Suppressor macrophage treated with lipopolysaccharide for 4 hours (primary cell): ENCODE data around the gene ROR2.

ENCODE experiments used
- DNase-seq: peaks from one replicate; pipeline ENCODE4 v3.0.0-alpha.2; 2020

Gene ROR2

GRCh38 chr9:91710158-91710557, 239.9 kb downstream of the ROR2 start:
- DNase-seq: no peak

DNA sequence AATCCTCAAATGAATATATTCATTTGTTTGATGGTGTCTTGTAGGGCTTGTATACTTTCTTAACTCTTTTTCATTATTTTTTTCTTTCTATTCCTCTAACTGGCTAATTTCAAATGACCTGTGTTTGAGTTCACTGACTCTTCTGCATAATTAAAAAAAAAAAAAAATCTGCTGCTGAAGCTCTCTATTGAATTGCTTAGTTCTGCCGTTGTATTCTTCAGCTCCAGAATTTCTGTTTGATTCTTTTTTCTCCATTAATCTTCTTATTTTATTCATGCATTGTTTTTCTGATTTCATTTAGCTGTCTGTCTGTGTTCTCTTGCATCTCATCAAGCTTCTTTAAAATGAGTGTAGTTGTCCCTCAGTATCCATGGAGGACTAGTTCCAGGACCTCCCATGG, 244.6 kb downstream of the ROR2 start:
- DNase-seq: no peak

- no peak for DNase-seq
Measured at GRCh38 chr9:91700475-91700874, 249.6 kb downstream of the ROR2 start.

- DNase-seq: no peak
Measured at GRCh38 chr9:91698266-91698665, 251.8 kb downstream of the ROR2 start.

- DNase-seq: no peak
Measured at GRCh38 chr9:91697201-91697600, 252.8 kb downstream of the ROR2 start.

DNA sequence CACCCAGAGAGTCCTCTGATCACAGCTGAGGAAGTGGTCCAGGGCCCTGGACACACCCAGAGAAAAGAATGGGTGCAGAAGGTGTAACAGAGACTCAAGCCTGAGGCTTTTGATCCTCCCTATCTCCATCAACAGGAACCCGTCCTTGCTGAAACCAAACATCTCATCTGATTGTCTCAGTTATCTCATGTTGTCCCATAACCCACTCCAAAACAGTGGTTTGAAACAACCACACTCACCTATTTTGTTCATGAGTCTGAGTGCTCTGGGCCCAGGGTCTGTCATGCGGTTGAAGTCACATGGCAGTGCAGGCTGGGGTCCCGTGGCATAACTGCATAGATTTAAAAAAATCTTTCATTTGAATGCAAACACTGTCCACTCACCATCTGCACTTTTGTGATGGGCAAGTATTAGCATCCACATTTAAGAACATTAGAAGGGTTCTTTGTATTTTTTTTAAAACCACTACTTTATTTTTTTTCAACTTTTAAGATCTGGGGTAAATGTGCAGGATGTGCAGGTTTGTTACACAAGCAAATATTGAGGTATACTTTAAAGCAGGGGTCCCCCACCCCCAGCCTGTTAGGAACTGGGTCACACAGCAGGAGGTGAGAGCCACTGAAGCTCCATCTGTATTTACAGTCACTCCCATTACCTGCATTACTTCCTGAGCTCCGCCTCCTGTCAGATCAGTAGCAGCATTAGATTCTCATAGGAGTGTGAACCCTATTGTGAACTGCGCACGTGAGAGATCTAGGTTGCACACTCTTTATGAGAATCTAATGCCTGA, 255.8 kb downstream of the ROR2 start:
- no peak for DNase-seq

- DNase-seq: no peak
Measured at GRCh38 chr9:91693226-91693625, 256.8 kb downstream of the ROR2 start.

DNA sequence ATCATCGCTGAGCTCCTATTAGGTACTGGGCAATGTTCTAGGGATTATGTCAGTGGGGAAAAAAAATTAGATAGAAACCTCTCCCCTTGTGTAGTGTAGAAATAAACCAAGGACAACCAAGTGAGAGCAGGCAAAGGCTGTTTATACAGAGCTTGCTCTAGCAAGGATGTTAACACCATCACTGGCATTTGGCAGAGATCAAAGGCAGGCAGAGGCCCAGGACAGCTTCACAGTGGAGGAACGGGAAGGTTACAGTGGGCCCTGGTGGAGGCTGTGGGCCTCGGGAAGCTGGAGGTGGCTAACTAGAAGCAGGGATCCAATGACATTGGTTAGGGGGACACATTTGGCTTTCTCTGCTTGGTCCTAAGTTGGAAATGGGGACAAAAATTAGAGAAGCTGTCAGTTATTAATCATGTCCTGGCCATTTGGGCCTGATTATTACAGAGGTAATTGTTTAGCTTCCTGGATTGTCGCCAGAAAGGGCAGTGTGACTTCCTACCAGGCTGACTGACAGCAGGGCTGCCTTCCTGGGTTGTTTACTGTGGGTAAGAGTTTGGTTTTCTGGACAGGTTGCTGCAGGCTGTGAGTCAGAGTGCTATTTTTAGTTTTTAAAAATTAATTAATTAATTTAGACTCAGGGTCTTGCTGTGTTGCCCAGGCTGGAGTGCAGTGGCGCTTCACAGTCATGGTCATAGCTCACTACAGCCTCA, 259.3 kb downstream of the ROR2 start:
- DNase-seq: no peak

GRCh38 chr9:91689006-91689405, 261.0 kb downstream of the ROR2 start:
- DNase-seq: no peak

DNA sequence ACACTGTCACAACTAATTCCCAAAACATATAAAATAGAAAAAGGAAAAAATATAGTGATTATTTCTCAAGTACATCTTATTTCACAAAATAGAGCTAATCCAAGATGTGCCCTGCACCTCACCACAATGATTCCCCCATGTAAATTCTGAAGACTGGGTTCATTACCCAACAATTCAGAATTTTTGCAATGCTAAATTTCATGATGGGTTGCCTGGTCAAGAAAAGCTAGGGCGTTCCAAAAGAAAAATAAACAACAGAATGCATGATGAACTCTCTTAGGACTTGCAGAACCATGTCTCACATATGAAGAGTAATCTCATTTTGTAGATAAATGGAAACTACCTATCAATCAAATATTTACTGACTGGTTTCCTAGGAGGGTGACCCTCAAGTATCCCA, 266.8 kb downstream of the ROR2 start:
- DNase-seq: no peak

DNA sequence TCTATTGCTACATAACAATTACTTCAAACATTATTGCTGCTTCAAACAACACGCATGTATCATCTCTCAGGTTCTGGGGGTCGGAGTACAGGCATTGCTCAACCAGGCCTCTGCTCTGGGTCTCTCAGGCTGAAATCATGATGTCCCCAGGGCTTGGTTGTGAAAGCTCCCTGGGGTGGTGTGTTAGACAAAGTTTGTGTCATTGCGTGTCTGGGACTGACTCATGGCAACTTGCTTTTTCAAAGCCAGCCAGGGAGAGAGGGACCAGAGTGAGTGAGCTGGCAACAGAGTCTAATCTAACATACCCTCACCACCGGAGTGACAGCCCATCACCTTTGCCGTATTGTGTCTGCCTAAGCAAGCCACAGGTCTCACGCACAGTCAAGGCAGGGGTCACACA, 267.2 kb downstream of the ROR2 start:
- no peak for DNase-seq

GRCh38 chr9:91681461-91682305, 268.3 kb downstream of the ROR2 start:
- peak; percentile 83 for DNase-seq

DNA sequence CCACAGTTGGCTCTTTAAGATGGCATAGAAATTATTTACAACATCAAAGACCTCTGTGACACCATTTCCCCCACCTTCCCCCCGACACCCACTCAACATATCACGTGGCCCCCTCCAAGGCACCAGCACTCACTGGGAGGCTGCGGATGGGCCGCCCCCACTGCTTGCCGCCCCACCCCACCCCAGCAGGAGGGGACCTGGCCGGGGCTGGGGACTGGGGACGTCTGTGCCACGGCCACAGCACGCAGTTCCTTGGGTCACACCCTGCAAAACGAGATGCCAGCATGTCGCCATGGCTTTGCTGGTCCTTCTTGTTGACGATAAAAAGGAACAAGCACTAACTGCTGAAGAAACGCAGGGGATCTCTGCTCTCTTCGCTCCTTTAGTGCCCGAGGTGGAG, 269.0 kb downstream of the ROR2 start:
- no peak for DNase-seq

- DNase-seq: no peak
Measured at GRCh38 chr9:91680106-91680505, 269.9 kb downstream of the ROR2 start.

DNA sequence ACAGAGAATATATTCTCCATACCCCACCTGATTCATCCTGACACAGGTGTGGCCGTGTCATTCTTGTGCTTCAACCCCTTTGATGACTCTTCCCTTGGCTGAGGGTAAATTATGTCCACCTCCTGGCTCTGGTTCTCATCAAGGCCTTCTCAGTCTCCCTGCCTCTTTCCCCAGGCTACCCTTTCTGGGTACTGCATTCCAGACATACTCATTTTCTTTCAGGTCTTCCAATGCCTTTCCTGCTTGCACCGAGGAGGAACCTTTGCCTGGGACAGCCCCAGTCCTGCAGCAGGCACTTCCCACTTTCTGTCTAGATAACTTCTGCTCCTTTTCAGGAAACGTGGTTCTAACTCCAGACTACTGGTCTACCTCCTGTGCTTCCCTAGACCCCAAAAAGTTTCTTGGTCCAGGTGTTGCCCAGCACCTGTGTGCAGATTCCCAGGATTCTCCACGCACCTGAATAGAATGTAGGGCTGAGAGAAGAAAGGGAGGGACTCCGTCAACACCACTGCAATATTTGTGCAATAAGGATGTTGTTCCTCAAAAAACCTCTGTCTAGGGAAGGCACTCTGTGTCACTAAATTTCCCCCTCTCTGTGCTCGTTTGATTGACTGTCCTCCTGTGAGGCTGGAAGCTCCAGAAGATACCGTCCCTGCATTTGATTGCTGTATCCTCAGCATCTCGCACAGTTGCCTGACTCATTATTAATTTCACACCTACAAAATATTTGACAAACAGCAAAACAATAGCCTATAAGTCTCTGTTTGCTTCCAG, 271.0 kb downstream of the ROR2 start:
- DNase-seq: peak; percentile 29

DNA sequence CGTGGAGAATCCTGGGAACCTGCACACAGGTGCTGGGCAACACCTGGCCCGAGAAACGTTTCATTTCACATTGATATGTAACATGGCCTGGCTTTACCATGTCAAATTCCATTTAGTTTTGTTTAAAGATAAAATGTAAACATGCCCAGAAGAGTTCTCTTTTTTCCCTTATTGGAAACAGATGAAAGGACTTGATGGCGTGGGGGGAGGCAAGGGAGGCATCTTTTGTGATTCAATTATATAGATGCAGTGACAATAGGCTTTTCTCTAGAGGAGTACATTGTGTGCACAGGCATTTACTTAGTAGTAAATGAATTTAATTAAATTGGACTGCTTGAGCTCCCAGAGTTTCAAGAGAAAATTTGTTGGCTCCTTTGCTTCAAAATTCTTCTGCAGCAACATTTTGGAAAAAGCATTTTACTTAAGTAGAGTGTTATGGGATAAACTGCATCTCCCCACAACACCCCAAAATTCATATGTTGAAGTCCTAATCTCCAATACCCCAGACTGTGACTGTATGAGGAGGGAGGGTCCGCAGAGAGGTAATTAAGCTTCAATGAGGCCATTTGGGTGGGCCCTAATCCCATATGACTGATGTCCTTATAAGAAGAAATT, 272.1 kb downstream of the ROR2 start:
- no peak for DNase-seq

DNA sequence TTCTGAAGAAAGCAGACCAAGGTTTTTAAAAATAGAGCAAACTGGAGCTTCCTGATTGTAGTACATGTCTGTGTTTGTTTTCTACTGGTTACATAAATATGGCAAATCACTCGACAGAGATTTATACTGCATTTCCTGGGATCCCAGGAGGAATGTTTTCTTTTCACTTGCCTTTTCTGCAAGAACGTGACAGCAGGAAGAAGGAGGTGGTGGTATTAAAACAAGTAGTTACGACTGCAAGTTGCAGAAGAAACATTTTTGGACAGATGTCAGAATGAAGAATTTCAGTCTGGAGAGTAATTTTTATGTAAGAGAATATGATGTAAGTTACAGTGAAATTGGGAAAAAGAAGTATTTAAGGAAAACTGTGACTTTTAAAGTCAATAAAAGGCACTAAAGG, 272.7 kb downstream of the ROR2 start:
- no peak for DNase-seq

GRCh38 chr9:91676046-91676445, 274.0 kb downstream of the ROR2 start:
- DNase-seq: no peak

DNA sequence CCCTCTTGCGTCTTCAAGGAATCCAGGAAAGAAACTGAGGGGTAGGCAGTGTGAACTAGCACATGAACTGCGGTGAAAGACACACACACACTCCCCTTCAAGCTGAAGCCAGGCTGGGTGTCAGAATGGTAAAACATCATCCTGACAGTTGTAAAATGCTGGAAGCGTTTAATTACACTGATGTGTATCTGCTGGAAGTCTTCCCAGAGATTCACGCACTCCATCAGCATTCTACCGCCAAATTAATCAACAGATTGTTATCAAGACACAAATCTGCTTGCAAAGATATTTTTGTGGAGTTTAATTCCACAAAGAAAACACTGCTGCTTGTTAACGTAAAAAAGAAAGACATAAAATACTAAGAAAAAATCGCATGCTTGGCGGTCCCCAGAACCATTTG, 285.4 kb downstream of the ROR2 start:
- DNase-seq: no peak

DNA sequence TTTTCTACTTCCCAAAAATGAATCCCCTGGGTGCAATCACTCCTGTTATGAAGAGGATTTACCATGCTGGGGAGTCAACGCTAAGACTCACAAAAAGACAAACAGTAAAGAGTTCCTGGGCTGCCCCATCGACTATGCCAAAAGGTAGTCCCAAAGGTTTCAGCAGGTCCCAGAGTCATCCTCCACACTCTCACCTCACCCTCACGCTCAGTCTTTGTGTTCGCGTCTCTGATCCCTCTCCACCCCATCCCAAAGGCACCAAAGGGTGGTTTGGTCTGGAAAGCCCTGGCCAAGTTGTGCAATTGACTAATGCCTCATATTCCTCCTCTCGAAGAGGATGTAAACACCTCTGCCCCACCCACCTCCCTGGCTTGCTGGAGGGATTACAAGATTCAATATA, 286.2 kb downstream of the ROR2 start:
- no peak for DNase-seq

- no peak for DNase-seq
Measured at GRCh38 chr9:91661451-91661850, 288.6 kb downstream of the ROR2 start.

- DNase-seq: no peak
Measured at GRCh38 chr9:91660521-91660920, 289.5 kb downstream of the ROR2 start.
